Upper lobe of left lung (tissue), 6 donors: ENCODE results near the gene POF1B. TPM values are rescaled to one million over a fixed set of nuclear protein-coding genes. Genes with fewer than 3 reads are reported as not detected.
"Not testable (repeated sequence)": the region's sequence is repeated elsewhere in the genome, so short reads cannot be mapped to it uniquely, and the experiment has no call there.

ENCODE experiments used
- ATAC-seq, 2 donors: fragments of 200-7000 bp; cut with Tn5 transposase; one replicate each; pipeline ENCODE4 v1.9.1; 2022; ENCODE audit warnings: mild to moderate bottlenecking in 2 of 2, moderate library complexity in 2 of 2; ENCODE audit not compliant: low FRiP score in 2 of 2
- DNase-seq, 2 donors: peaks; one replicate each; pipeline ENCODE4 v3.0.0-alpha.2; 2019 to 2020
- H3K27ac ChIP-seq, 4 donors: fragments of 200-600 bp; sonication (generic); one replicate each; pipeline ENCODE4 v1.5.1; 2016 to 2019
- H3K27me3 ChIP-seq, 4 donors: fragments of 200-600 bp; sonication (generic); one replicate each; pipeline ENCODE4 v1.5.1; 2017 to 2019
- H3K36me3 ChIP-seq, 4 donors: fragments of 200-600 bp; sonication (generic); one replicate each; pipeline ENCODE4 v1.5.1; 2016 to 2019
- H3K4me1 ChIP-seq, 4 donors: fragments of 200-600 bp; sonication (generic); one replicate each; pipeline ENCODE4 v1.5.1; 2018 to 2019
- H3K4me3 ChIP-seq, 4 donors: fragments of 200-600 bp; sonication (generic); one replicate each; pipeline ENCODE4 v1.5.1; 2017 to 2019; ENCODE audit warnings: mild to moderate bottlenecking in 2 of 4, moderate library complexity in 1 of 4
- H3K9me3 ChIP-seq, 4 donors: fragments of 200-600 bp; sonication (generic); one replicate each; pipeline ENCODE4 v1.5.1; 2018 to 2019
- EP300 ChIP-seq, 4 donors: sonication (generic); formaldehyde crosslinking; IDR thresholded peaks; one replicate each; pipeline ENCODE4 v1.5.1; 2017; ENCODE audit warnings: antibody characterized with exemption in 4 of 4, control low read depth in 2 of 4
- POLR2A ChIP-seq, 4 donors: fragments of 450-650 bp; IDR thresholded peaks; one replicate each; pipeline ENCODE4 v1.5.1; 2016 to 2017; ENCODE audit warnings: antibody characterized with exemption in 4 of 4, mild to moderate bottlenecking in 2 of 4
- POLR2AphosphoS5 ChIP-seq, 2 donors: sonication (generic); formaldehyde crosslinking; IDR thresholded peaks; one replicate each; pipeline ENCODE4 v1.5.1; 2017; ENCODE audit warnings: antibody characterized with exemption in 2 of 2
- WGBS, 2 donors: methylation state at CpG; one replicate each; pipeline ENCODE4 v1.1.5; 2017 to 2018; 5-methylcytosine and 5-hydroxymethylcytosine counted together
- total RNA-seq, 6 donors: library from RNA; depleted of rRNA in 4 of 6; stranded (reverse); fragments of >200 nt in 4 of 6; gene quantifications; one replicate each; pipeline versions ENCODE4 v1.1.0 to v1.2.1, GENCODE V29; 2016 to 2021
- TF ChIP-seq, protein P1 (sequence below), 6 experiments: fragments of 450-650 bp in 4 of 6; fragments of 200-600 bp in 2 of 6; sonication (generic) in 2 of 6; IDR thresholded peaks; one replicate each; pipeline ENCODE4 v1.5.1; 2016 to 2019; ENCODE audit warnings: antibody characterized with exemption in 6 of 6
- donor health status: DM: no; HTN: no; CAD: no; lungs with moderate emphysema.
- donor health status: DM: no; HTN: yes; CAD: no; lungs with severe emphysema.

Gene POF1B
- total RNA-seq, 6 donors from 2014 or later = 1.0 to 5.8 (median 2.5) TPM

DNA sequence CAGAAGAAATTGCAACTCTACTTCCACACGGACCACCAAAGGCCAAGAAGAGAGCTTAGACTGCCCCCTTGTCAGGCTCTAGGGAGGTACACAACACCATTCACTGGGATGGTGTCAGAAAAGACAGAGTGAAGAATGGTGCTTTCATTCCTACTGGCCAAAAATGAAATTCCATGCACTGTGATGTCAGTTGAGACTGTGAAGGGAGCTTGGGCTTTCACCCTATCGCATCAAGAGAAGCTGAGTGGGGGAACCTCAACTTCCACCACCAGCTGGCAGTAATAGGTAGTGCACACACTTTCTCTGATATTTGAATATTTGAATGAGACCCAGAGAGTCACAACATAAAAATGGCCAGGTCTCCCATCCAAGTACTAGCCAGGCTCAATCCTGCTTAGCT is 69.7 kb downstream of the POF1B start:
- Histone ChIP-seq H3K4me1 (no peaks in the 10 kb centered on the region), H3K27me3 (no peaks in the 10 kb centered on the region), H3K4me3 (no peak overlapping the region), H3K36me3 (no peaks in the 10 kb centered on the region), H3K27ac (no peak overlapping the region), H3K9me3 (peaks cover 0 to 5% (median 0%) of the 10 kb centered on the region in 4 donors)
- TF ChIP-seq POLR2AphosphoS5 (IDR thresholded peaks at IDR 0.05) (no peak), EP300 (IDR thresholded peaks at IDR 0.05) (no peak), POLR2A (IDR thresholded peaks at IDR 0.05) (no peak)
- TF ChIP-seq, protein P1, sequence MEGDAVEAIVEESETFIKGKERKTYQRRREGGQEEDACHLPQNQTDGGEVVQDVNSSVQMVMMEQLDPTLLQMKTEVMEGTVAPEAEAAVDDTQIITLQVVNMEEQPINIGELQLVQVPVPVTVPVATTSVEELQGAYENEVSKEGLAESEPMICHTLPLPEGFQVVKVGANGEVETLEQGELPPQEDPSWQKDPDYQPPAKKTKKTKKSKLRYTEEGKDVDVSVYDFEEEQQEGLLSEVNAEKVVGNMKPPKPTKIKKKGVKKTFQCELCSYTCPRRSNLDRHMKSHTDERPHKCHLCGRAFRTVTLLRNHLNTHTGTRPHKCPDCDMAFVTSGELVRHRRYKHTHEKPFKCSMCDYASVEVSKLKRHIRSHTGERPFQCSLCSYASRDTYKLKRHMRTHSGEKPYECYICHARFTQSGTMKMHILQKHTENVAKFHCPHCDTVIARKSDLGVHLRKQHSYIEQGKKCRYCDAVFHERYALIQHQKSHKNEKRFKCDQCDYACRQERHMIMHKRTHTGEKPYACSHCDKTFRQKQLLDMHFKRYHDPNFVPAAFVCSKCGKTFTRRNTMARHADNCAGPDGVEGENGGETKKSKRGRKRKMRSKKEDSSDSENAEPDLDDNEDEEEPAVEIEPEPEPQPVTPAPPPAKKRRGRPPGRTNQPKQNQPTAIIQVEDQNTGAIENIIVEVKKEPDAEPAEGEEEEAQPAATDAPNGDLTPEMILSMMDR (IDR thresholded peaks at IDR 0.05) = no peak
- ATAC-seq (no peak), DNase-seq (no peak)
- WGBS, 2 donors = 70 to 77% methylated on average over 2 of the region's 2 CpGs

DNA sequence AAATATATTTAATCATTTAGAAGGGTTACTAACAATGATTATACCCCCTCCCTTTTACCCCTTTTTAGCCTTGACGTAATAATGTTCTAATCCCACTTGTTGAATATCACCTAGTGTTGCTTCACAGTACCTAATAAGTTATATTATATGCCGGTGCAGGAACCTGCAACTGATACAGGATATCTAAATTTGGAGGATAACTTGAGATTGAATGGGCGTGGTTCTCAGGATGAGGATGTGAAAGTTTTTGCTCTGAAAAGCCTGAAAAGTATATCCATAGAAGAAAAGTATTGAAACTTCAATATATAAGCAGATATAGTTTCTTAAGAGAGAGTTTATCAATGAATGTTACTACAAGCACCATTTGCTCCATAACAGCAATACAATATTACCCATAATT is 75.9 kb downstream of the POF1B start:
- TF ChIP-seq EP300 (IDR thresholded peaks at IDR 0.05) (no peak), POLR2AphosphoS5 (IDR thresholded peaks at IDR 0.05) (no peak), POLR2A (IDR thresholded peaks at IDR 0.05) (no peak)
- TF ChIP-seq, protein P1 (IDR thresholded peaks at IDR 0.05) = no peak
- no peaks in the 10 kb centered on the region for H3K4me1 ChIP-seq
- WGBS, 2 donors = 76 to 83% methylated on average over 3 of the region's 3 CpGs
- no peak overlapping the region for H3K27ac ChIP-seq
- H3K36me3 ChIP-seq = no peaks in the 10 kb centered on the region
- no peaks in the 10 kb centered on the region for H3K9me3 ChIP-seq
- H3K4me3 ChIP-seq = no peak overlapping the region
- H3K27me3 ChIP-seq = no peaks in the 10 kb centered on the region
- ATAC-seq = no peak
- DNase-seq = no peak

DNA sequence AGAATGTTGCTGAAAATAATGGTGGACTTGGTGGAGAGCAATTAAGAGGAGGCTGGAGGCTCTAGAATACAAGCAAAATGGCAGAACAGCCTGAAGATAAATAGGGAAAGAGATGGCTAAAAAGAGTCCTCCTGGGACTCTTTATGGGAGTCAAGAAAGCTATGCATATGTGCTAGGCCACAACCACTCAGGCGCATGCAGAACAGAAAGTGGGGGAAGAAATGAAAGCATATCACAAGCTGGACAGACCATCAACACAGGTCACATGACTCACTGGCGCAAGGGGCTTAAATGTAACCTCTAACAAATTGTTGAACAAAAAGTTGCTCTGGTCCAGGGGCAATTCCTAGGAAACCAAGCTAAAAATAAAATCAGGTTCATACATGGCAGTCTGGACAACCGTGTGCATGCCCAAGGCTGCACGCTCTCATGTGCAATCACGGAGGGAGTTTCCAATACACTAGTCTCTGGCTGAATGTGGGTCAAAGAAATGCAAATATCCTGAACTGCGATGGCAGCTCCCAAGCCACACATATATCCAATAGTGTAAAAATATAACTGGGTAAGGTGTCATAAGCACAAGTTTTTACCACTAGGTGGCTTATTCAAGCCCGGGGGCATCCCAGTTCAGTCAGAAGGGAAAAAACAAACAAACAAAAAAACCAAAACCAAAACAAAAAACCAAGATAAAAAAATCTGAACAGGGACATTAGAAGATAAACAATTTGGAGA is 90.3 kb downstream of the POF1B start:
- Histone ChIP-seq H3K27ac (no peak overlapping the region), H3K4me1 (no peaks in the 10 kb centered on the region), H3K36me3 (no peaks in the 10 kb centered on the region), H3K27me3 (no peaks in the 10 kb centered on the region), H3K9me3 (no peaks in the 10 kb centered on the region), H3K4me3 (no peak overlapping the region)
- no peak for TF ChIP-seq POLR2A (IDR thresholded peaks at IDR 0.05)
- TF ChIP-seq, protein P1 (IDR thresholded peaks at IDR 0.05) = no peak
- no peak for TF ChIP-seq POLR2AphosphoS5 (IDR thresholded peaks at IDR 0.05)
- TF ChIP-seq EP300 (IDR thresholded peaks at IDR 0.05) = no peak
- WGBS, 2 donors = 80 to 95% methylated on average over 7 of the region's 7 CpGs
- no peak for ATAC-seq
- DNase-seq = no peak

DNA sequence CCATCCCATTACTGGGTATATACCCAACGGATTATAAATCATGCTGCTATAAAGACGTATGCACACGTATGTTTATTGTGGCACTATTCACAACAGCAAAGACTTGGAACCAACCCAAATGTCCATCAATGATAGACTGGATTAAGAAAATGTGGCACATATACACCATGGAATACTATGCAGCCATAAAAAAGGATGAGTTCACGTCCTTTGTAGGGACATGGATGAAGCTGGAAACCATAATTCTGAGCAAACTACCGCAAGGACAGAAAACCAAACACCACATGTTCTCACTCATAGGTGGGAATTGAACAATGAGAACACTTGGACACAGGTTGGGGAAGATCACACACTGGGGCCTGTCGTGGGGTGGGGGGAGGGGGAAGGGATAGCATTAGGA is 94.2 kb downstream of the POF1B start:
- not testable (repeated sequence) for H3K4me3 ChIP-seq, H3K27ac ChIP-seq, H3K4me1 ChIP-seq, H3K36me3 ChIP-seq, DNase-seq, ATAC-seq, H3K27me3 ChIP-seq, H3K9me3 ChIP-seq
- WGBS, 2 donors = 87 to 88% methylated on average over 3 to 6 of the region's 6 CpGs

DNA sequence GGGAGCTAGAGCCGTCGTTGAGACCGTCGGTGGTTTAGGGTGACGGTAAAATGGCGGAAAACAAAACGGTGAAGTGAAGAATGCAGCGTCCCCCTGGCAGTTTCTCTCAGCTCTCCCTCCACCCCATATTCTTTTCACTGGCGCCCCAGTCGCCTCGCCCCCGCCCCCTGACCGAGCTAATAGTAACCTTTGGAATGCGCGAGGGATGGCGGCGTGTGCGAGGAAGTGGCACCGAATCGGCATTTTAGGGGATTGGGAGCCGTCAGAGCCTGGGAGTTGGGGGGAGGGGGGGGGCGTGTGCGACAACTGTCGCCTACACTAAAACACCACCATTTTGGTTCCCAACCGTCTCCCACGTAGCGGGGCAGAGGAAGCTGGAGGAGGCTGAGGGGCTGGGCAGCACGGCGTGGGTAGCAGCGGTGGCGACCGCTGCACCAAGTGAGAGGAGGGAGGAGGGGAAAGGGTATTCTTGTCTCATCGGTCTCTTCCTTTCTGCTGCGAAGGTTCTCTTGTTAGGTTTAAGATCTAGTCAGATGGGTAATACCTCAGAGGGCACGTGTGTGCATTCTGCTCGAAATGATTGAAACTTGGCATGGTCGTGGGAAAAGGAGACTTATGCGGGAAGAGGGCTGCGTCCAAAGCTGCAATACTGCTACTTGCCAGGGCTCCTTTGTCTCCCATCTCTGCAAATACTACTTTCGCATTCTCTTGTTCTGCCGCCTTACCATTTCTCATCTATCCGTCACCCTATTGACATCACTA is 134.8 kb downstream of the POF1B start:
- no peak overlapping the region for H3K27ac ChIP-seq
- H3K4me3 ChIP-seq = peak overlapping the region in 3 of 4 donors; percentile 43 to 63 (median 56)
- no peaks in the 10 kb centered on the region for H3K27me3 ChIP-seq
- DNase-seq (peak in 1 of 2 donors; percentile 39), ATAC-seq (peak; percentile 19 to 49)
- H3K9me3 ChIP-seq = no peaks in the 10 kb centered on the region
- H3K36me3 ChIP-seq = no peaks in the 10 kb centered on the region
- TF ChIP-seq, protein P1 (IDR thresholded peaks at IDR 0.05) = no peak
- TF ChIP-seq POLR2A (IDR thresholded peaks at IDR 0.05) (no peak), EP300 (IDR thresholded peaks at IDR 0.05) (no peak), POLR2AphosphoS5 (IDR thresholded peaks at IDR 0.05) (no peak)
- 2 to 32% methylated on average over 9 to 42 of the region's 42 CpGs for WGBS, 2 donors
- H3K4me1 ChIP-seq = no peaks in the 10 kb centered on the region
